Measurements from ENCODE around the gene KCNMA1. TPM values are rescaled to one million over a fixed set of nuclear protein-coding genes. Genes with fewer than 3 reads are reported as not detected.

KCNMA1 gene
- total RNA-seq, 3 donors from 2014 or later = 45.4 to 312 (median 62.4) TPM

- no peaks in the 10 kb centered on the region for H3K4me1 ChIP-seq (ENCODE audit: low read depth)
- ATAC-seq = no peak
- H3K4me3 ChIP-seq = no peak overlapping the region
- no peaks in the 10 kb centered on the region for H3K36me3 ChIP-seq (ENCODE audit: low read depth)
- no peak for TF ChIP-seq CTCF (IDR thresholded peaks at IDR 0.05)
- no peak for DNase-seq
- H3K9me3 ChIP-seq = no peaks in the 10 kb centered on the region
- intact Hi-C loops (cut with DNase I, micrococcal nuclease) = no loop called here
These were observed 95.7 kb downstream of the KCNMA1 start for GRCh38 chr10:77541944-77542343.

- intact Hi-C loops (cut with DNase I, micrococcal nuclease) = no loop called here
- Histone ChIP-seq H3K9me3 (no peaks in the 10 kb centered on the region), H3K4me1 (ENCODE audit: low read depth) (no peaks in the 10 kb centered on the region), H3K4me3 (no peak overlapping the region), H3K36me3 (ENCODE audit: low read depth) (no peaks in the 10 kb centered on the region)
- ATAC-seq (no peak), DNase-seq (no peak)
- no peak for TF ChIP-seq CTCF (IDR thresholded peaks at IDR 0.05)
These were observed 96.4 kb downstream of the KCNMA1 start for GRCh38 chr10:77541247-77541646.

- DNase-seq (no peak), ATAC-seq (no peak)
- no peak overlapping the region for H3K4me3 ChIP-seq
- no peaks in the 10 kb centered on the region for H3K36me3 ChIP-seq (ENCODE audit: low read depth)
- H3K9me3 ChIP-seq = no peaks in the 10 kb centered on the region
- intact Hi-C loops (cut with DNase I, micrococcal nuclease) = no loop called here
- no peaks in the 10 kb centered on the region for H3K4me1 ChIP-seq (ENCODE audit: low read depth)
- TF ChIP-seq CTCF (IDR thresholded peaks at IDR 0.05) = no peak
These were observed 98.3 kb downstream of the KCNMA1 start for GRCh38 chr10:77539147-77539935.

DNA sequence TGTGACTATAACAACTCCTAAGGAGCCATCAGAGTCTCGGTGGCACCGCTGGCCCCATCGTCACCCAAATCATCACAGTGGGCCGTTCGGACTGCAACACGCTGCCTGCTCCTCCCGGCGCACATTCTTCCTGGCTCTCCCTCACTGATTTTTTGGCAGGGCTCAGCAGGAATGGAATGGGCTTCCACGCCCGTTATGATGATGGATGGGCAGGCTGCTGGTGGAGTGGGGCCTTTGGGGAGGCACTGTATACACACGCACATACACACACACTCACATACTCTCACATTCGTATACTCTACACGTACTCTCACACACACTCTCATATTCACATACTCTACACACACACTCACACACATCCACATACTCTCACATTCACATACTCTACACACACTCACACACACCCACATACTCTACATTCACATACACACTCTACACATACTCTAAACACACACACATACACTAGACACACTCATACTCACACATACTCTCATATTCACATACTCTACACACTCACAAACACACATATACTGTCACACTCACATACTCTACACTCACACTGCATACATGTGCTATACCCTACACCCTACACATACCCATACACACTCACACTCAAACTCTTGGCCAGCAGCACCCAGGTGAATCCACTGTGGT is 99.8 kb downstream of the KCNMA1 start:
- no peaks in the 10 kb centered on the region for H3K36me3 ChIP-seq (ENCODE audit: low read depth)
- TF ChIP-seq CTCF (IDR thresholded peaks at IDR 0.05) = no peak
- DNase-seq = no peak
- intact Hi-C loops (cut with DNase I, micrococcal nuclease) = no loop called here
- no peak for ATAC-seq
- H3K4me3 ChIP-seq = no peak overlapping the region
- H3K9me3 ChIP-seq = no peaks in the 10 kb centered on the region
- peaks cover 6% of the 10 kb centered on the region for H3K4me1 ChIP-seq (ENCODE audit: low read depth)

DNA sequence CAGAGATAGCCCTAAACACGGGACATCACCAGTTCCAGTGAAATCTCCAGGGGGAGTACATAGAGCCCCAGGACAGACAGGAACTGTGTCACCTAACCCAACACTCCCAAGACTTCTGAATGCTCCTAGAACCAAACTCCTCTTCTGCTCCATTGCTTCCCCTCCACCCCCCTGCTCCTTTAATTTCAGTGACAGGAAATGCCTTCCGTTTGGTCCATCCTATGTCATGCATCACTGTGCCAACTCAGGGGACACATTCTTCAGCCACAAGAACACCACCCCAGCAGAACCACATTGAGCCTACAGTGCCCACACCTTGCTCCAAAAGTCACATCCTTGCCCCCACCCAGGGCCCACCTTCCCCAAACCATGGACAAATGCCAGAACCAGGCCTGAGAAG is 100.5 kb downstream of the KCNMA1 start:
- no peak for DNase-seq
- Histone ChIP-seq H3K4me1 (ENCODE audit: low read depth) (peaks cover 6% of the 10 kb centered on the region), H3K36me3 (ENCODE audit: low read depth) (no peaks in the 10 kb centered on the region), H3K9me3 (no peaks in the 10 kb centered on the region), H3K4me3 (no peak overlapping the region)
- intact Hi-C loops (cut with DNase I, micrococcal nuclease) = no loop called here
- no peak for ATAC-seq
- no peak for TF ChIP-seq CTCF (IDR thresholded peaks at IDR 0.05)
